Activated naive CD4-positive, alpha-beta T cell treated with Interleukin-2 at 50 U/mL for 16 hours (primary cell): ENCODE data around the gene CRYBG2.
"Not testable (repeated sequence)": the region's sequence is repeated elsewhere in the genome, so short reads cannot be mapped to it uniquely, and the experiment has no call there.

Source experiments
- DNase-seq: peaks from one replicate; pipeline ENCODE4 v3.0.0-alpha.2; 2020

CRYBG2 gene

GRCh38 chr1:26292735-26293134 is 61.2 kb downstream of the CRYBG2 start:
- not testable (repeated sequence) for DNase-seq

GRCh38 chr1:26291939-26292338 is 62.0 kb downstream of the CRYBG2 start:
- no peak for DNase-seq

GRCh38 chr1:26291433-26291832 is 62.5 kb downstream of the CRYBG2 start:
- DNase-seq: no peak

GRCh38 chr1:26290882-26291261 is 63.1 kb downstream of the CRYBG2 start:
- no peak for DNase-seq

- no peak for DNase-seq
These were observed 63.6 kb downstream of the CRYBG2 start for GRCh38 chr1:26290122-26290881.

GRCh38 chr1:26289158-26290059 is 64.5 kb downstream of the CRYBG2 start:
- no peak for DNase-seq

GRCh38 chr1:26288311-26288941 is 65.5 kb downstream of the CRYBG2 start:
- peak; percentile 73 for DNase-seq

- no peak for DNase-seq
These were observed 66.1 kb downstream of the CRYBG2 start for GRCh38 chr1:26287811-26288210.

GRCh38 chr1:26287033-26287711 is 66.8 kb downstream of the CRYBG2 start:
- peak; percentile 62 for DNase-seq

- DNase-seq: no peak
These were observed 67.9 kb downstream of the CRYBG2 start for GRCh38 chr1:26286064-26286416.

- peak; percentile 60 for DNase-seq
These were observed 68.4 kb downstream of the CRYBG2 start for GRCh38 chr1:26285366-26286063.

- peak; percentile 97 for DNase-seq
These were observed 69.2 kb downstream of the CRYBG2 start for GRCh38 chr1:26284597-26285347.

- DNase-seq: peak; percentile 17
These were observed 69.9 kb downstream of the CRYBG2 start for GRCh38 chr1:26283871-26284596.

GRCh38 chr1:26283279-26283853 is 70.6 kb downstream of the CRYBG2 start:
- DNase-seq: no peak

GRCh38 chr1:26282401-26282918 is 71.5 kb downstream of the CRYBG2 start:
- no peak for DNase-seq

- DNase-seq: no peak
These were observed 72.0 kb downstream of the CRYBG2 start for GRCh38 chr1:26281971-26282370.

- DNase-seq: no peak
These were observed 72.6 kb downstream of the CRYBG2 start for GRCh38 chr1:26281091-26281958.

- no peak for DNase-seq
These were observed 73.4 kb downstream of the CRYBG2 start for GRCh38 chr1:26280333-26281042.
